ENCODE measurements around the gene TRIM50. TPM values are rescaled to one million over a fixed set of nuclear protein-coding genes. Genes with fewer than 3 reads are reported as not detected.

Gene TRIM50
- total and polyA plus RNA-seq, 2 of the 4 experiments (the other 2 are of a cell fraction) = not detected

GRCh38 chr7:73366127-73366526 lies 38.2 kb upstream of the TRIM50 start:
- WGBS, 2 experiments (ENCODE audit: extremely low coverage in 2 of 2, insufficient read length in 1 of 2) = 100% methylated on average over 2 of the region's 11 CpGs; no CpG with 5 or more reads in 1 of the 2 experiments
- H2AK5ac ChIP-seq (ENCODE audit: low read depth, low read length) = no peak overlapping the region
- CTCF ChIA-PET = no interaction called here
- intact Hi-C loops (cut with micrococcal nuclease) = no loop called here
- in situ Hi-C loops (cut with MboI; ENCODE audit: low sequenced_read_pairs) = no loop called here
- H4K20me1 ChIP-seq (ENCODE audit: insufficient read depth, low read length) = no peaks in the 10 kb centered on the region
- no peak overlapping the region for H3K4me2 ChIP-seq (ENCODE audit: low read depth, low read length)
- no peaks in the 10 kb centered on the region for H3K4me1 ChIP-seq (ENCODE audit: control insufficient read depth, insufficient read depth, low read length)
- no peak overlapping the region for H2BK20ac ChIP-seq (ENCODE audit: low read depth, low read length)
- H4K5ac ChIP-seq (ENCODE audit: low read depth, low read length) = no peak overlapping the region
- POLR2A ChIA-PET (ENCODE audit: unreplicated experiment) = no interaction called here
- H3K56ac ChIP-seq (ENCODE audit: extremely low read depth, insufficient read depth, low read length) = no peak overlapping the region
- no peaks in the 10 kb centered on the region for H3K79me1 ChIP-seq (ENCODE audit: low read depth in 1 of 2, low read length in 2 of 2)
- ATAC-seq (ENCODE audit: low read depth) (no peak), DNase-seq (no peak)
- H2BK120ac ChIP-seq (ENCODE audit: low read depth, low read length) = no peak overlapping the region
- no peak overlapping the region for H4K8ac ChIP-seq (ENCODE audit: low read depth in 2 of 2, low read length in 2 of 2)
- H3K23ac ChIP-seq (ENCODE audit: low read depth, low read length) = no peak overlapping the region
- no peak overlapping the region for H3K27ac ChIP-seq (ENCODE audit: insufficient read depth, low read length)
- H3K18ac ChIP-seq (ENCODE audit: low read depth, low read length) = no peak overlapping the region
- H3K9me3 ChIP-seq (ENCODE audit: control insufficient read depth, insufficient read depth, low read length) = no peaks in the 10 kb centered on the region
- no peak overlapping the region for H2AFZ ChIP-seq (replicated peaks; ENCODE audit: low read length, poor library complexity)
- no peaks in the 10 kb centered on the region for H3K9me1 ChIP-seq (ENCODE audit: insufficient read depth, low read length)
- H2BK5ac ChIP-seq (ENCODE audit: low read depth, low read length, poor library complexity, severe bottlenecking) = no peak overlapping the region
- H3K36me3 ChIP-seq (ENCODE audit: control insufficient read depth, insufficient read depth, low read length) = no peaks in the 10 kb centered on the region
- H3K27me3 ChIP-seq (ENCODE audit: control insufficient read depth, insufficient read depth, low read length) = peaks cover 14% of the 10 kb centered on the region
- no peak overlapping the region for H3K14ac ChIP-seq (replicated peaks; ENCODE audit: low read depth, low read length)
- no peak overlapping the region for H3K4ac ChIP-seq (ENCODE audit: low read depth, low read length)
- no peak overlapping the region for H4K91ac ChIP-seq (ENCODE audit: insufficient read depth, low read depth, low read length)
- no peak for TF ChIP-seq CTCF (conservative IDR thresholded peaks at IDR 0.05; ENCODE audit: low read depth, low read length)
- TF ChIP-seq, protein P1, sequence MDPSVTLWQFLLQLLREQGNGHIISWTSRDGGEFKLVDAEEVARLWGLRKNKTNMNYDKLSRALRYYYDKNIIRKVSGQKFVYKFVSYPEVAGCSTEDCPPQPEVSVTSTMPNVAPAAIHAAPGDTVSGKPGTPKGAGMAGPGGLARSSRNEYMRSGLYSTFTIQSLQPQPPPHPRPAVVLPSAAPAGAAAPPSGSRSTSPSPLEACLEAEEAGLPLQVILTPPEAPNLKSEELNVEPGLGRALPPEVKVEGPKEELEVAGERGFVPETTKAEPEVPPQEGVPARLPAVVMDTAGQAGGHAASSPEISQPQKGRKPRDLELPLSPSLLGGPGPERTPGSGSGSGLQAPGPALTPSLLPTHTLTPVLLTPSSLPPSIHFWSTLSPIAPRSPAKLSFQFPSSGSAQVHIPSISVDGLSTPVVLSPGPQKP (IDR thresholded peaks at IDR 0.05; ENCODE audit: borderline replicate concordance, low read depth, low read length) = no peak
- no peak for TF ChIP-seq CHD1 (IDR thresholded peaks at IDR 0.05; ENCODE audit: low read depth, low read length)
- TF ChIP-seq SMC3 (IDR thresholded peaks at IDR 0.05; ENCODE audit: low read depth, low read length) = no peak
- no peak for TF ChIP-seq POLR2A (IDR thresholded peaks at IDR 0.05; ENCODE audit: low read depth, low read length)
- TF ChIP-seq MAFK (IDR thresholded peaks at IDR 0.05; ENCODE audit: low read depth, low read length) = no peak
- no peak for TF ChIP-seq BHLHE40 (IDR thresholded peaks at IDR 0.05; ENCODE audit: low read depth, low read length)
- TF ChIP-seq MAZ (IDR thresholded peaks at IDR 0.05; ENCODE audit: borderline replicate concordance, low read depth, low read length) = no peak
- no peak for TF ChIP-seq USF2 (IDR thresholded peaks at IDR 0.05; ENCODE audit: low read depth, low read length)
- no peak for TF ChIP-seq MXI1 (IDR thresholded peaks at IDR 0.05; ENCODE audit: borderline replicate concordance, low read depth, low read length)
- no peak for TF ChIP-seq NFE2L2 (IDR thresholded peaks at IDR 0.05; ENCODE audit: low read depth, low read length)
- TF ChIP-seq RFX5 (IDR thresholded peaks at IDR 0.05; ENCODE audit: low read depth, low read length) = no peak
- no peak for TF ChIP-seq RCOR1 (IDR thresholded peaks at IDR 0.05; ENCODE audit: insufficient replicate concordance, low read length)
- no peak for TF ChIP-seq CEBPB (IDR thresholded peaks at IDR 0.05; ENCODE audit: low read depth, low read length)
- TF ChIP-seq FOS (IDR thresholded peaks at IDR 0.05; ENCODE audit: low read depth, low read length) = no peak
- no peak for TF ChIP-seq RAD21 (IDR thresholded peaks at IDR 0.05; ENCODE audit: low read length)
- BruUV-seq (replicated peaks) = no TSS peak
- dilution Hi-C loops (cut with HindIII; ENCODE audit: low sequenced_read_pairs, unreplicated experiment) = no loop called here
- H2AK9ac ChIP-seq (replicated peaks; ENCODE audit: low read depth, low read length, poor library complexity) = no peak overlapping the region
- H3K4me3 ChIP-seq (ENCODE audit: insufficient read depth, low read depth, low read length) = no peak overlapping the region
- no peak overlapping the region for H2BK15ac ChIP-seq (ENCODE audit: low read depth, low read length)
- no peak overlapping the region for H3K9ac ChIP-seq (ENCODE audit: low read depth, low read length)
